ENCODE results near the gene IFIT1B.
"Not testable (repeated sequence)": the region's sequence is repeated elsewhere in the genome, so short reads cannot be mapped to it uniquely, and the experiment has no call there.

IFIT1B gene

GRCh38 chr10:89384474-89385340 lies 6.9 kb downstream of the IFIT1B start:
- no peak for DNase-seq
- Mint-ChIP-seq H3K36me3 (ENCODE audit: low read depth) (no peaks in the 10 kb centered on the region), H3K27me3 (no peaks in the 10 kb centered on the region), H3K4me3 (no peak overlapping the region), H3K4me1 (ENCODE audit: low read depth) (peaks cover 2% of the 10 kb centered on the region), H3K9me3 (no peaks in the 10 kb centered on the region), H3K27ac (no peak overlapping the region)

- no peaks in the 10 kb centered on the region for H3K36me3 Mint-ChIP-seq (ENCODE audit: low read depth)
- no peak overlapping the region for H3K27ac Mint-ChIP-seq
- no peaks in the 10 kb centered on the region for H3K9me3 Mint-ChIP-seq
- H3K4me3 Mint-ChIP-seq, result no peak overlapping the region
- DNase-seq, result no peak
- no peaks in the 10 kb centered on the region for H3K27me3 Mint-ChIP-seq
- H3K4me1 Mint-ChIP-seq (ENCODE audit: low read depth), result peaks cover 15% of the 10 kb centered on the region
Measured at GRCh38 chr10:89388806-89389205, 10.9 kb downstream of the IFIT1B start.

- H3K4me3 Mint-ChIP-seq, result no peak overlapping the region
- peaks cover 20% of the 10 kb centered on the region for H3K4me1 Mint-ChIP-seq (ENCODE audit: low read depth)
- no peaks in the 10 kb centered on the region for H3K36me3 Mint-ChIP-seq (ENCODE audit: low read depth)
- no peaks in the 10 kb centered on the region for H3K9me3 Mint-ChIP-seq
- H3K27ac Mint-ChIP-seq, result no peak overlapping the region
- H3K27me3 Mint-ChIP-seq, result no peaks in the 10 kb centered on the region
- no peak for DNase-seq
Measured at GRCh38 chr10:89389254-89389653, 11.4 kb downstream of the IFIT1B start.

- Mint-ChIP-seq H3K27me3 (no peaks in the 10 kb centered on the region), H3K36me3 (ENCODE audit: low read depth) (no peaks in the 10 kb centered on the region), H3K4me3 (no peak overlapping the region), H3K27ac (no peak overlapping the region), H3K9me3 (peaks cover 3% of the 10 kb centered on the region), H3K4me1 (ENCODE audit: low read depth) (peaks cover 29% of the 10 kb centered on the region)
- DNase-seq, result no peak
Measured at GRCh38 chr10:89390476-89391225, 12.8 kb downstream of the IFIT1B start.

- not testable (repeated sequence) for H3K36me3 Mint-ChIP-seq (ENCODE audit: low read depth); H3K9me3 Mint-ChIP-seq; H3K27ac Mint-ChIP-seq; H3K4me3 Mint-ChIP-seq; DNase-seq; H3K27me3 Mint-ChIP-seq
- H3K4me1 Mint-ChIP-seq (ENCODE audit: low read depth), result peaks cover 33% of the 10 kb centered on the region
Measured at GRCh38 chr10:89391226-89391576, 13.3 kb downstream of the IFIT1B start.

- no peaks in the 10 kb centered on the region for H3K27me3 Mint-ChIP-seq
- peak within 1 kb of the TSS; percentile 71 for H3K4me3 Mint-ChIP-seq
- peaks cover 39% of the 10 kb centered on the region for H3K4me1 Mint-ChIP-seq (ENCODE audit: low read depth)
- peak within 1 kb of the TSS; percentile 59 for H3K27ac Mint-ChIP-seq
- no peak for DNase-seq
- H3K36me3 Mint-ChIP-seq (ENCODE audit: low read depth), result peaks cover 2% of the 10 kb centered on the region
- H3K9me3 Mint-ChIP-seq, result peaks cover 3% of the 10 kb centered on the region
Measured at GRCh38 chr10:89391907-89392756, 14.3 kb downstream of the IFIT1B start, which contains the start of gene IFIT1. IFIT1 (plus strand) TSS chr10:89392623; CDS start chr10:89392713, 90 bp downstream.

- Mint-ChIP-seq H3K9me3 (peaks cover 3% of the 10 kb centered on the region), H3K36me3 (ENCODE audit: low read depth) (peaks cover 3% of the 10 kb centered on the region), H3K4me3 (peak overlapping the region; percentile 71), H3K4me1 (ENCODE audit: low read depth) (peaks cover 41% of the 10 kb centered on the region), H3K27me3 (no peaks in the 10 kb centered on the region), H3K27ac (no peak overlapping the region)
- no peak for DNase-seq
Measured at GRCh38 chr10:89392974-89393373, 15.1 kb downstream of the IFIT1B start.

GRCh38 chr10:89393898-89394297 lies 16.0 kb downstream of the IFIT1B start:
- H3K9me3 Mint-ChIP-seq, result peaks cover 3% of the 10 kb centered on the region
- peaks cover 6% of the 10 kb centered on the region for H3K36me3 Mint-ChIP-seq (ENCODE audit: low read depth)
- no peak overlapping the region for H3K4me3 Mint-ChIP-seq
- DNase-seq, result no peak
- H3K27ac Mint-ChIP-seq, result no peak overlapping the region
- no peaks in the 10 kb centered on the region for H3K27me3 Mint-ChIP-seq
- peaks cover 47% of the 10 kb centered on the region for H3K4me1 Mint-ChIP-seq (ENCODE audit: low read depth)

GRCh38 chr10:89395141-89395540 lies 17.3 kb downstream of the IFIT1B start:
- Mint-ChIP-seq H3K27me3 (no peaks in the 10 kb centered on the region), H3K9me3 (peaks cover 3% of the 10 kb centered on the region), H3K27ac (no peak overlapping the region), H3K36me3 (ENCODE audit: low read depth) (peaks cover 9% of the 10 kb centered on the region), H3K4me1 (ENCODE audit: low read depth) (peaks cover 53% of the 10 kb centered on the region), H3K4me3 (no peak overlapping the region)
- DNase-seq, result no peak

- Mint-ChIP-seq H3K36me3 (ENCODE audit: low read depth) (peaks cover 32% of the 10 kb centered on the region), H3K4me3 (no peak overlapping the region), H3K27ac (no peak overlapping the region), H3K27me3 (no peaks in the 10 kb centered on the region), H3K9me3 (peaks cover 3% of the 10 kb centered on the region), H3K4me1 (ENCODE audit: low read depth) (peaks cover 48% of the 10 kb centered on the region)
- no peak for DNase-seq
Measured at GRCh38 chr10:89398003-89398749, 20.3 kb downstream of the IFIT1B start.

GRCh38 chr10:89399956-89400355 lies 22.1 kb downstream of the IFIT1B start:
- peaks cover 37% of the 10 kb centered on the region for H3K4me1 Mint-ChIP-seq (ENCODE audit: low read depth)
- H3K36me3 Mint-ChIP-seq (ENCODE audit: low read depth), result peaks cover 40% of the 10 kb centered on the region
- no peak overlapping the region for H3K27ac Mint-ChIP-seq

GRCh38 chr10:89403043-89403442 lies 25.2 kb downstream of the IFIT1B start:
- Mint-ChIP-seq H3K4me3 (no peak overlapping the region), H3K27me3 (no peaks in the 10 kb centered on the region), H3K9me3 (peaks cover 3% of the 10 kb centered on the region), H3K27ac (no peak overlapping the region), H3K36me3 (ENCODE audit: low read depth) (peaks cover 38% of the 10 kb centered on the region), H3K4me1 (ENCODE audit: low read depth) (peaks cover 18% of the 10 kb centered on the region)
- no peak for DNase-seq

More at GRCh38 chr10:89399956-89400355, 22.1 kb downstream of the IFIT1B start:
- no peaks in the 10 kb centered on the region for H3K27me3 Mint-ChIP-seq
- peaks cover 3% of the 10 kb centered on the region for H3K9me3 Mint-ChIP-seq
- DNase-seq, result no peak
- H3K4me3 Mint-ChIP-seq, result no peak overlapping the region

- H3K4me3 Mint-ChIP-seq, result no peak overlapping the region
Measured at GRCh38 chr10:89404104-89405047, 26.5 kb downstream of the IFIT1B start.

More at GRCh38 chr10:89404104-89405047, 26.5 kb downstream of the IFIT1B start:
- H3K9me3 Mint-ChIP-seq, result peaks cover 3% of the 10 kb centered on the region
- H3K4me1 Mint-ChIP-seq (ENCODE audit: low read depth), result peaks cover 10% of the 10 kb centered on the region
- no peaks in the 10 kb centered on the region for H3K27me3 Mint-ChIP-seq
- H3K27ac Mint-ChIP-seq, result no peak overlapping the region
- H3K36me3 Mint-ChIP-seq (ENCODE audit: low read depth), result peaks cover 35% of the 10 kb centered on the region
- no peak for DNase-seq
